ENCODE data around the gene TBCK.

TBCK gene

DNA sequence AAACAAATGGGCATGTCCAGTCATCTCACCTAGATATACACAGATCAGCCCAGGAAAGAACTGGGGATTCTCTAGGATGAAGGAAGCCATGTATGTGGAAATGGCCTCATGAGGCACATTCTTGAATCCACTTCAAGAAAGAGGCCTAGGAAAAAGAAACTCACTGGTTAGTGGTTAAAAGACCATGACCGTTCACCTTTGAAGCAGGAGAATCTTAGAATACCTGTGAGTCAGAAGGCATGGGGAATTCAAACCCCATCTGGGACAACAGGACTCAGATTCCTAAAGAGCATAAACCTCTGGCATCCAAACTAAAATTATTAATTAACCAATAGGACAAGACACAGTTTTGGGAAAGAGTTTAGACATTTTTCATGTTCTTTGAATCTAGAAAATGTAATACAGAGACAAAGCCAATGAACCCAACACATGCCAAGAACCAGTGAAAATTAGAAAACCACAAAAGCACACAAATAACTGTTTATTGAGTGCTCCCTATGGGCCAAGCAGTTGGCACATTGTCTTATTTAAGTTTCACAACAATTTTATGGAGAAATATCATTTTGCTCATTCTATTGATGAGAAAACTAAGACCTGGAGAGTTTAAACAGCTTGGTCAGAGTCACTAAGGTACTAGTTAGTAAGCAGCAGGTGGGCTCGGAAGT, 323.2 kb downstream of the TBCK start:
- TF ChIP-seq TEAD4 (IDR thresholded peaks at IDR 0.05) (peak; percentile 55), EP300 (IDR thresholded peaks at IDR 0.05; ENCODE audit: borderline replicate concordance) (peak; percentile 47; the same call in 1 of the 2 replicates), CREB1 (IDR thresholded peaks at IDR 0.05; ENCODE audit: low read depth) (no peak)

DNA sequence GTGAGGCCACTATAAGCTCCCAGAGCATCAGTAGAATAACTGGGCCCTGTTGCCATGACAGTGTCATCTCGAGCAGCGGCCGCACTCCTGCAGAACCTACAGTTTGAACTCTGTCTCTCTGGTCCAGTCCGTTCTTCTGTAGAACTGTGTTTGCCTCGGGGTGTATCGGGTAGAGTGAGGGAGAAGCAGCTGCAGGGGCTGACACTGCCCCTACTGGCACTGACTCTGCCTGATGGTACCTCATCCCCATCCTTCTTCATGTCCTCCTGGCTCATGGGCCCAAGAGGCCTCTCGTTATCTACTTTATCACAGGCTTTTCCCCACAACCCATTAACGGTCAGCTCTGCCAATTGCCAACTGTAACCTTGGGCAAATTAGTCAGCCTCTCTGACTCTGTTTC, 324.3 kb downstream of the TBCK start:
- TF ChIP-seq ZBTB7A (IDR thresholded peaks at IDR 0.05; ENCODE audit: low read depth) (no peak), TCF12 (IDR thresholded peaks at IDR 0.05; ENCODE audit: low read depth) (no peak), CEBPB (IDR thresholded peaks at IDR 0.05) (no peak), REST (IDR thresholded peaks at IDR 0.05; ENCODE audit: low read depth) (no peak), NFIC (IDR thresholded peaks at IDR 0.05) (no peak), EGR1 (IDR thresholded peaks at IDR 0.05) (no peak), EP300 (IDR thresholded peaks at IDR 0.05; ENCODE audit: borderline replicate concordance) (no peak), YY1 (IDR thresholded peaks at IDR 0.05; ENCODE audit: low read depth) (no peak), TEAD4 (IDR thresholded peaks at IDR 0.05) (no peak), USF1 (IDR thresholded peaks at IDR 0.05) (no peak), FOXM1 (IDR thresholded peaks at IDR 0.05; ENCODE audit: borderline replicate concordance, low read depth) (no peak), CREB1 (IDR thresholded peaks at IDR 0.05; ENCODE audit: low read depth) (no peak), TAF1 (IDR thresholded peaks at IDR 0.05; ENCODE audit: low read depth) (no peak), RAD21 (IDR thresholded peaks at IDR 0.05; ENCODE audit: low read depth) (no peak)
- TF ChIP-seq, protein P1, sequence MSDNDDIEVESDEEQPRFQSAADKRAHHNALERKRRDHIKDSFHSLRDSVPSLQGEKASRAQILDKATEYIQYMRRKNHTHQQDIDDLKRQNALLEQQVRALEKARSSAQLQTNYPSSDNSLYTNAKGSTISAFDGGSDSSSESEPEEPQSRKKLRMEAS (IDR thresholded peaks at IDR 0.05): no peak

Measured in Ishikawa (cell line).